Type B pancreatic cell (in vitro differentiated cells): ENCODE measurements around the gene MYO18A. TPM values are rescaled to one million over a fixed set of nuclear protein-coding genes. Genes with fewer than 3 reads are reported as not detected.

Source experiments
- DNase-seq: peaks from one replicate; pipeline ENCODE4 v3.0.0; 2021; ENCODE audit warnings: mixed read lengths; ENCODE audit not compliant: unreplicated experiment; ENCODE audit errors: extremely low spot score
- H3K27ac Mint-ChIP-seq: 2 replicates; pipeline ENCODE4 v1.8.0; 2021; ENCODE audit warnings: mild to moderate bottlenecking, mixed read lengths
- H3K27me3 Mint-ChIP-seq: 2 replicates; pipeline ENCODE4 v1.8.0; 2021; ENCODE audit warnings: mixed read lengths
- H3K36me3 Mint-ChIP-seq: 2 replicates; pipeline ENCODE4 v1.8.0; 2021; ENCODE audit warnings: mixed read lengths
- H3K4me1 Mint-ChIP-seq: one replicate; pipeline ENCODE4 v1.8.0; 2021; ENCODE audit warnings: mixed read lengths; ENCODE audit not compliant: unreplicated experiment
- H3K4me3 Mint-ChIP-seq: 2 replicates; pipeline ENCODE4 v1.8.0; 2021; ENCODE audit warnings: mild to moderate bottlenecking, mixed read lengths
- H3K9me3 Mint-ChIP-seq: 2 replicates; pipeline ENCODE4 v1.8.0; 2021; ENCODE audit warnings: mixed read lengths
- total RNA-seq: library from RNA; stranded (reverse); gene quantifications from 2 replicates; pipeline ENCODE4 v1.2.1, GENCODE V29; 2021; ENCODE audit warnings: low replicate concordance
- TF ChIP-seq, protein P1 (sequence below): fragments of 200-600 bp; sonication (generic); conservative IDR thresholded peaks from 2 replicates; pipeline ENCODE4 v1.5.0; 2021; ENCODE audit warnings: antibody characterized with exemption, mild to moderate bottlenecking

The MYO18A gene
- total RNA-seq, 1 donor from 2014 or later, result 46.6 TPM

GRCh38 chr17:29158096-29158487 is 22.1 kb downstream of the MYO18A start:
- TF ChIP-seq, protein P1, sequence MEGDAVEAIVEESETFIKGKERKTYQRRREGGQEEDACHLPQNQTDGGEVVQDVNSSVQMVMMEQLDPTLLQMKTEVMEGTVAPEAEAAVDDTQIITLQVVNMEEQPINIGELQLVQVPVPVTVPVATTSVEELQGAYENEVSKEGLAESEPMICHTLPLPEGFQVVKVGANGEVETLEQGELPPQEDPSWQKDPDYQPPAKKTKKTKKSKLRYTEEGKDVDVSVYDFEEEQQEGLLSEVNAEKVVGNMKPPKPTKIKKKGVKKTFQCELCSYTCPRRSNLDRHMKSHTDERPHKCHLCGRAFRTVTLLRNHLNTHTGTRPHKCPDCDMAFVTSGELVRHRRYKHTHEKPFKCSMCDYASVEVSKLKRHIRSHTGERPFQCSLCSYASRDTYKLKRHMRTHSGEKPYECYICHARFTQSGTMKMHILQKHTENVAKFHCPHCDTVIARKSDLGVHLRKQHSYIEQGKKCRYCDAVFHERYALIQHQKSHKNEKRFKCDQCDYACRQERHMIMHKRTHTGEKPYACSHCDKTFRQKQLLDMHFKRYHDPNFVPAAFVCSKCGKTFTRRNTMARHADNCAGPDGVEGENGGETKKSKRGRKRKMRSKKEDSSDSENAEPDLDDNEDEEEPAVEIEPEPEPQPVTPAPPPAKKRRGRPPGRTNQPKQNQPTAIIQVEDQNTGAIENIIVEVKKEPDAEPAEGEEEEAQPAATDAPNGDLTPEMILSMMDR, result no peak
- Mint-ChIP-seq H3K9me3 (no peaks in the 10 kb centered on the region), H3K4me3 (no peak overlapping the region), H3K27ac (no peak overlapping the region), H3K27me3 (no peaks in the 10 kb centered on the region), H3K36me3 (no peaks in the 10 kb centered on the region), H3K4me1 (peaks cover 64% of the 10 kb centered on the region)
- DNase-seq, result no peak

DNA sequence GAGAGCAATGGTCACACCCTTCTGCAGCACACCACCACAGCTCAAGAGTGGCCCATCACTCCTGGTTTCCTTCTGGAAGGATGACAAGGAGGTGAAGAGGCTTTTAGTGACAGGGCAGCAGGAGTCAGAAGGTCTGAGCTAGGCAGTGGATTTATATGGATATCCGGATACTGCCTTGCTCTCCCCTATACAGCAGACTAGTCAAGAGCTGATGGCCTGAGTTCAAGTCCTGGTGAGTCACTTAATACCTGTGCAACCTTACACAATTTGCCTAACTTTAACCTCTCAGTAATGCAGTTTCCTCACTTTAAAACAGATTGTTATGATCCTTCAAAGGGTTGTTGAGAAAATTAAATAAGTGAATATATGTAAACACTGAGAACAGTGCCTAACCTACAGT is 22.9 kb downstream of the MYO18A start:
- no peaks in the 10 kb centered on the region for H3K36me3 Mint-ChIP-seq
- H3K27ac Mint-ChIP-seq, result peak overlapping the region; percentile 56
- H3K27me3 Mint-ChIP-seq, result no peaks in the 10 kb centered on the region
- H3K4me1 Mint-ChIP-seq, result peaks cover 63% of the 10 kb centered on the region
- no peak for DNase-seq
- H3K4me3 Mint-ChIP-seq, result no peak overlapping the region
- H3K9me3 Mint-ChIP-seq, result no peaks in the 10 kb centered on the region
- TF ChIP-seq, protein P1, result no peak

DNA sequence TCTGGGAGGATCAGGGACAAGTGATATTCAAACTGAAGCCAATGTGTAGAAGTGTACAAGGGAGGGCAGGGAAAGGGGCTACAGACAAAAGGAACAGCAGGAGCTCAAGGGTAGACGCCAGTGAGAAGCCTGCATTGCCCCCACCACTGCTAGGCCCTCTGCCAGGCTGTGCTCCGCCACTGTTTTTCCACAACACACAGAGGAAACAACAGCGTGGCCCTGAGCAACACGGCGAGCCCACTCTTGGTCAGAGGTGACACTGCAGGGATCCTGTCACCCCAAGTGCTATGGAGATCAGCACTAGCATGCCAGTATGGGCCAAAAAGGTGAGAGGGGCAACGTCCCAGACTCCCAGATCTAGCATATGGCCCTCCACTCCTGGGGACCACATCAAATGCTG is 23.4 kb downstream of the MYO18A start:
- H3K27ac Mint-ChIP-seq, result peak overlapping the region; percentile 56
- DNase-seq, result no peak
- TF ChIP-seq, protein P1, result no peak
- H3K4me3 Mint-ChIP-seq, result no peak overlapping the region
- peaks cover under 1% of the 10 kb centered on the region for H3K36me3 Mint-ChIP-seq
- H3K4me1 Mint-ChIP-seq, result peaks cover 59% of the 10 kb centered on the region
- H3K27me3 Mint-ChIP-seq, result no peaks in the 10 kb centered on the region
- H3K9me3 Mint-ChIP-seq, result no peaks in the 10 kb centered on the region

GRCh38 chr17:29155966-29156338 is 24.2 kb downstream of the MYO18A start:
- Mint-ChIP-seq H3K4me3 (no peak overlapping the region), H3K36me3 (peaks cover 4% of the 10 kb centered on the region), H3K27ac (peak overlapping the region; percentile 87), H3K9me3 (no peaks in the 10 kb centered on the region), H3K27me3 (no peaks in the 10 kb centered on the region), H3K4me1 (peaks cover 64% of the 10 kb centered on the region)
- no peak for DNase-seq
- TF ChIP-seq, protein P1, result no peak

DNA sequence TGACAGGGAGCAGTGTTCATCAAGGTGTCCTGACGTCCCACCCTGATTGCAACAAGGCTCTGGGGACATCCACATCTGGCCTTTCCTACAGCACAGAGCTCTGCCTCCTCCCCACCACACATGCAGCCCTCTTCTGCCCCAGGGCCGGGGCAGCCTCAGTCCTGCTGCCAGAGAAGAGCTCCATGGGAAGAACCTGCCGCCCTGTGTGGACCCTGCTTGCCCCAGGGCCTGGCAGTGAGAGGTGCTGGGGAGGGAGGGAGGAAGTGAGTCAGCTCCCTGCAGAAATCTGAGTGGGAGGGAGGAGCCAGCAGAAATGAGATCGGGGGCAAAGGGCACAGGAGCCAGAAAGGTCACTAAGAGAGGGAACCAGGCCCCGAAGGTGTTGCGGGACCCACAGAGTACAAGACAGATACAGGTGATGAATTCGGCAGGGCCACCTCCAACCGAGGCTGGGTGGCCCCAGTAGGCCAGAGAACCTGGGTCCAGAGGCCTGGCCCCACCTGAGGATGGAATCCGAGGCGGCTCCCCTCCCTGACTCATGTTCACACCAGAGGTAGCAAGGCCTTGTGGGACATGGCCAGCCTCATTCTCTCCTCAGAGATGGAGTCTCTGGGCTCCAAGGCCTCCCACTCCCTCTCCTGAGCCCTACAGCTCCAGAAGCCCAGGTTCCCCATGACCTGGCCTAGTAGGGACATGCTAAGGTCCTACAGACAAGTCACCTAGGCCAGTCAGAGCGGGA is 24.8 kb downstream of the MYO18A start:
- no peak for DNase-seq
- no peaks in the 10 kb centered on the region for H3K27me3 Mint-ChIP-seq

More for the DNA sequence above, 24.8 kb downstream of the MYO18A start:
- Mint-ChIP-seq H3K9me3 (no peaks in the 10 kb centered on the region), H3K36me3 (peaks cover 4% of the 10 kb centered on the region), H3K4me3 (peak overlapping the region; percentile 55), H3K4me1 (peaks cover 65% of the 10 kb centered on the region), H3K27ac (peak overlapping the region; percentile 87)
- TF ChIP-seq, protein P1, result no peak
